GM18520 (cell line): ENCODE results near the gene HMGB4.

ENCODE experiments used
- ATAC-seq: cut with Tn5 transposase; IDR thresholded peaks from one replicate; pipeline ENCODE4 v1.9.1; 2021; ENCODE audit not compliant: unreplicated experiment

Gene HMGB4

DNA sequence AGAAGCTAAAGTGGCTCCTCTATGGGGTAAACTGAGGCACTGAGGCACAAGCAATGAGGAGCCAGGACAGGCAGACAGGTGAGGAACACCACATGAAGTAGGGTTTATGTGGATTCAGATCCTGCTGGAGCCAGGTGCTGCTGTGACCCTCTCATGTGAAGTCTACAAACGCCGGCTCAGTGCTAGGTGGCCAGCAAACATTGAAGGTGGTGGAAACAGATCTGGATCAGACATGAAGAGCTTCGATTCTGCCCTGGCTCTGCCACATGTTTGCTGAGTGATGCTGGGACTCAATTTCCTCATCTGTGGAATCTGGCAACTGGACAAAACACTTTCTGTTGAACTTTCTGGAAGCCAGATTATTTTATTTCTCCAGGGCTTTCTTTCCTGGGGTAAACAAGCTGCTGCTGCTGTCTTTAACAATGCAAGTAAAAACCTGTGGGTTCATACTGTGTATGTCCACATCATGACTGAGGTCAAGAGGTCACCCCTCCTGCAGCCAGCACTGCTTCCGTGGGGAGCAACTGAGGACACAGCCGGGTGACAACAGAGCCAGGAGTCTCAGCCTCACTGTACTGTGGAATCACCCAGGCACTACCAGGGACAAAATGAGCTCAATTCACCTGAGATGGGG, 33.3 kb downstream of the HMGB4 start:
- ATAC-seq = no peak

DNA sequence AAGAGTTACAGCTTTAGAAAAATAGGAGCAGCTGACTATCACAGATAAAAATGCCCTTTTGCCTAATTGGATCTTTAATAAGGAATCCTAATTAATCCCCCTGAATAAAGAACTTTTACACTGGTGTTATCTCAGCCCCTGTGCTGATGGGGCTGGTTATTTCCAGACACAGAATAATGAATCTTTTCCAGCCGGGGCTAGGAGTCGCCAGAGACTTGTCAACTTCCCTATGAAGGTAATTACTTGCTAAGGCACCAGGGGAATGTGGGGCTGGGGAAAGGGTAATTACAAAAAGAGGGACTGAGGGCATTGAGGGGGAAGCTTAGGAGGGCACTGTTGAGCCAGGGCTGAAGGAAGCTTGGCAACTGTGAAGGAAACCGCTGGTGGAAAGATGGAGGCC, 34.5 kb downstream of the HMGB4 start:
- no peak for ATAC-seq

GRCh38 chr1:33898881-33899280, 35.0 kb downstream of the HMGB4 start:
- no peak for ATAC-seq

- ATAC-seq = no peak
Observed at GRCh38 chr1:33899746-33900145, 35.9 kb downstream of the HMGB4 start.

DNA sequence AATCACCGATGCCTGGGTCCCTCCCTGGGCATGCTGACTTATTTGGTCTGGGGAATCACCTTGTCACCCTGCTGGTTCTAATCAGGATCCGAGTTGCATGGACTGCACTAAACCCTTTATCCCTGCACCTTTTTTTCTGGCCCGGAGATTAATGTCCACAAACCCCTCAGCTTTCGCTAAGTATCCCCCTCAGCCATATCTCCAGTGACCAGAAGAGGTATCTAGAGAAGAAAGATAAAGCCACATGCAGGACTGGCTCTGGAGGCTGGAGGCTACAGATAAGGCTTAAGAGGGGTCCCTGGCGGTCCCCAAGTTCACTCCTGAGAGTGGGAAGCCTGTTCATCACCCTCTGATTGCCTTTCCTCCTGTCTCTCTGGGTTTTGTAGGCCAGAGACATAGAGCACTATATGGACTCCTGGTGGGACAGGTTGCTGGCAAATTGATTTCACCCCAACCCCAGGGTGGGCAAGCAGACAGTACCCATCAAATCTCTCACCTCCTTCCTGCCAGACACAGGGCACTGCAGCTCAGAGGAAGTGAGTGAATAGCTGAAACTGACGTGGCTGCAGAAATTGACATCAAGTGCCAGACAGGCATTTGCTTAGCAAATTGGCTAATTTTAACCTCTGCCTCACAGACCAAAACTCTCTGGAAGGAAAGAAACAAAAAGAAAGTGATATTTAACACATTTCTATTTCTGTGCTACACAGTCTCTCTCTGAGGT, 38.8 kb downstream of the HMGB4 start:
- peak; percentile 69 for ATAC-seq

- no peak for ATAC-seq
Observed at GRCh38 chr1:33903210-33903589, 39.3 kb downstream of the HMGB4 start.

DNA sequence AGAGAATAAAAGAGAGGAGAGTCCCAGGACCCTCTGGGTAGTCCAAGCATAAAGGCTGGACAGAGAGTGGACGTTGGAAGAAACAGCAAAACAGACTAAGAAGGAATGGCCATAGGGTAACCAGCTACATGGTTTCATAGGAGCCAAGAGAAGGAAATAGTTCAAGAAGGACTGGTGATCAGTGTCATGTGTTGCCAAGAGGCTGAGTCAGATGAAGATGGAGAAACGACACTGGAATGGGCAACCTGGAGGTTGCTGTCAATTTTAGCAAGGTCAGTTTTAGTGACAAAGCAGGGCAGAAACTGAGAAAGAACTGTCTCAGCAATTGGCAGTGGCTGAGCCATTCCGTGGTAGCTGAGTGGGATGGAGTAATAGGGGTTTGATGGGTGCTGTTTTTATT, 41.4 kb downstream of the HMGB4 start:
- no peak for ATAC-seq

- ATAC-seq = no peak
Observed at GRCh38 chr1:33906156-33906555, 42.3 kb downstream of the HMGB4 start.

DNA sequence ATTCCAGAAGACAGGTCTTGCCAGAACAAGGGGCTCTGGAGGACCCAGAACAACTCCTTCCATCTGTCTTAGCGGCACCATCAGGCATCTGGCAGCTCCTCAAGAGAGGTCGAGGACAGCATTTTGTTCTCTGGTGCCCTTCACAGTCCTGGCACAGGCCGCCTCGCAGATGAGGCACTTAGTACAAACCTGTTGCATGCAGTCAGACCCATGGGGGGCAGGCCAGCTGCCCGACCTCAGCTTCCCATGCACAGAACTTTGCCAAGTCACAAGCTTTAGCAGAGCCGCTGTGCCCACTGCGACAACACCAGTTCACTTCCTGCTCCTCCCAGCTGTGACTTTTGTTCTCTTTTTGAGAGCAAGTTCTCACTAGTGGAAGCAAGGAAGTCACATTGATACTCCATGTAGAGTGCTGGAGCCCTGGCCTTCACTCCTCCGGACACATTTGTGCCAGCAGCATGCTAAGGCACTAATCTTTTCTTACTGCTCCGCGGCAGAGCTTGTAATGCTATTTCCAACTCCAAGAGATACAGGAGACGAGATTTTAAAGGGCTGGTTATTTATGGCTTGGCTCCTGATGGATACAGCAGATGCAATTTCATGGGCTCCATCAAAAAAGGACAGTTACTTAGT, 44.6 kb downstream of the HMGB4 start:
- ATAC-seq = no peak
